Kidney epithelial cell (primary cell): ENCODE measurements around the gene JOSD2. TPM values are rescaled to one million over a fixed set of nuclear protein-coding genes. Genes with fewer than 3 reads are reported as not detected.

Experiments
- DNase-seq: peaks from one replicate; pipeline ENCODE4 v3.0.0-alpha.2; 2010; ENCODE audit warnings: low read depth
- H3K27me3 ChIP-seq: 2 replicates; pipeline ENCODE4 v1.6.0; 2011; ENCODE audit warnings: low read length; ENCODE audit not compliant: control insufficient read depth, insufficient read depth
- H3K36me3 ChIP-seq: 2 replicates; pipeline ENCODE4 v1.5.1; 2011; ENCODE audit warnings: low read length; ENCODE audit not compliant: control insufficient read depth, insufficient read depth
- H3K4me3 ChIP-seq: 2 replicates; pipeline ENCODE4 v1.5.1; 2011; ENCODE audit warnings: low read depth, mild to moderate bottlenecking, control low read depth, low read length
- CTCF ChIP-seq: IDR thresholded peaks from 2 replicates; pipeline ENCODE4 v1.5.1; 2011; ENCODE audit warnings: mild to moderate bottlenecking, moderate library complexity, low read length, control low read depth, inconsistent platforms; ENCODE audit not compliant: insufficient read depth, poor library complexity, severe bottlenecking
- total RNA-seq: library from RNA; depleted of rRNA; stranded (reverse); fragments of >200 nt; gene quantifications from 2 replicates; pipeline ENCODE4 v1.2.3, GENCODE V29; 2015

JOSD2 gene
- total RNA-seq, 1 donor from 2014 or later, result 26.8 TPM

- no peaks in the 10 kb centered on the region for H3K36me3 ChIP-seq
- peaks cover 26% of the 10 kb centered on the region for H3K27me3 ChIP-seq
- H3K4me3 ChIP-seq, result no peak overlapping the region
- no peak for TF ChIP-seq CTCF
- DNase-seq, result no peak
Observed at GRCh38 chr19:50501568-50502475, 9.2 kb downstream of the JOSD2 start.

GRCh38 chr19:50501186-50501567 is 9.8 kb downstream of the JOSD2 start:
- TF ChIP-seq CTCF, result no peak
- Histone ChIP-seq H3K4me3 (no peak overlapping the region), H3K27me3 (peaks cover 29% of the 10 kb centered on the region), H3K36me3 (no peaks in the 10 kb centered on the region)
- DNase-seq, result no peak

GRCh38 chr19:50500753-50501151 is 10.2 kb downstream of the JOSD2 start:
- peaks cover 29% of the 10 kb centered on the region for H3K27me3 ChIP-seq
- no peaks in the 10 kb centered on the region for H3K36me3 ChIP-seq
- no peak for DNase-seq
- no peak for TF ChIP-seq CTCF
- no peak overlapping the region for H3K4me3 ChIP-seq

- peak; percentile 41 for TF ChIP-seq CTCF
- H3K36me3 ChIP-seq, result no peaks in the 10 kb centered on the region
- no peak overlapping the region for H3K4me3 ChIP-seq
- peaks cover 29% of the 10 kb centered on the region for H3K27me3 ChIP-seq
- DNase-seq, result no peak
Observed at GRCh38 chr19:50500060-50500752, 10.8 kb downstream of the JOSD2 start.

GRCh38 chr19:50498219-50499056 is 12.6 kb downstream of the JOSD2 start:
- no peaks in the 10 kb centered on the region for H3K36me3 ChIP-seq
- H3K4me3 ChIP-seq, result no peak overlapping the region
- TF ChIP-seq CTCF, result no peak
- H3K27me3 ChIP-seq, result peaks cover 38% of the 10 kb centered on the region
- DNase-seq, result no peak
